Brain microvascular endothelial cell (primary cell): ENCODE results near the gene CNTRL.
"Not testable (repeated sequence)": the region's sequence is repeated elsewhere in the genome, so short reads cannot be mapped to it uniquely, and the experiment has no call there.

ENCODE experiments used
- DNase-seq: peaks from one replicate; pipeline ENCODE4 v3.0.0-alpha.2; 2020
- H3K27ac ChIP-seq: fragments of 250-450 bp; sonication (Bioruptor Pico); 2 replicates; pipeline ENCODE4 v1.5.1; 2020; ENCODE audit warnings: mild to moderate bottlenecking, moderate library complexity
- H3K27me3 ChIP-seq: fragments of 250-450 bp; sonication (Bioruptor Pico); replicated peaks from 2 replicates; pipeline ENCODE4 v1.5.1; 2020; ENCODE audit warnings: mild to moderate bottlenecking
- H3K36me3 ChIP-seq: fragments of 250-450 bp; sonication (Bioruptor Pico); replicated peaks from 2 replicates; pipeline ENCODE4 v1.5.1; 2020; ENCODE audit warnings: mild to moderate bottlenecking
- H3K4me3 ChIP-seq: 2 replicates; pipeline ENCODE4 v1.5.1; 2011; ENCODE audit warnings: low read depth, mild to moderate bottlenecking, control low read depth, low read length, moderate library complexity
- CTCF ChIP-seq: IDR thresholded peaks from 2 replicates; pipeline ENCODE4 v1.5.1; 2011; ENCODE audit warnings: low read depth, mild to moderate bottlenecking, moderate library complexity, low read length, control low read depth, inconsistent platforms; ENCODE audit errors: missing control alignments
- in situ Hi-C: cut with HindIII; loops from 2 replicates; pipeline ENCODE4 v1.10.0; 2017; ENCODE audit warnings: low sequenced_read_pairs, low pct_ligation_motif_present

Gene CNTRL

GRCh38 chr9:121125590-121125989, 50.8 kb downstream of the CNTRL start:
- Histone ChIP-seq H3K27ac (no peak overlapping the region), H3K36me3 (no peaks in the 10 kb centered on the region), H3K27me3 (no peaks in the 10 kb centered on the region), H3K4me3 (no peak overlapping the region)
- no peak for TF ChIP-seq CTCF
- in situ Hi-C loops, result no loop called here
- DNase-seq, result no peak

DNA sequence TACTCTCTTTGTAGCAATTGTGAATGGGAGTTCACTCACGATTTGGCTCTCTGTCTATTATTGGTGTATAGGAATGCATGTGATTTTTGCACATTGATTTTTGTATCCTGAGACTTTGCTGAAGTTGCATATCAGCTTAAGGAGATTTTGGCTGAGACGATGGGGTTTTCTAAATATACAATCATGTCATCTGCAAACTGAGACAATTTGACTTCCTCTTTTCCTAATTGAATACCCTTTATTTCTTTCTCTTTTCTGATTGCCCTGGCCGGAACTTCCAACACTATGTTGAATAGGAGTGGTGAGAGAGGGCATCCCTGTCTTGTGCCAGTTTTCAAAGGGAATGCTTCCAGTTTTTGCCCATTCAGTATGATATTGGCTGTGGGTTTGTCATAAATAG, 54.6 kb downstream of the CNTRL start:
- H3K36me3 ChIP-seq, H3K27ac ChIP-seq, in situ Hi-C loops, DNase-seq, H3K27me3 ChIP-seq, H3K4me3 ChIP-seq: not testable (repeated sequence)

GRCh38 chr9:121133104-121133816, 58.5 kb downstream of the CNTRL start:
- in situ Hi-C loops, result no loop called here
- Histone ChIP-seq H3K4me3 (no peak overlapping the region), H3K27me3 (no peaks in the 10 kb centered on the region), H3K27ac (no peak overlapping the region), H3K36me3 (no peaks in the 10 kb centered on the region)
- no peak for DNase-seq
- TF ChIP-seq CTCF, result no peak

GRCh38 chr9:121135642-121136041, 60.9 kb downstream of the CNTRL start:
- no peak overlapping the region for H3K27ac ChIP-seq
- in situ Hi-C loops, result no loop called here
- no peaks in the 10 kb centered on the region for H3K36me3 ChIP-seq
- DNase-seq, result no peak
- no peak for TF ChIP-seq CTCF
- H3K27me3 ChIP-seq, result no peaks in the 10 kb centered on the region
- H3K4me3 ChIP-seq, result no peak overlapping the region

GRCh38 chr9:121138561-121138960, 63.8 kb downstream of the CNTRL start:
- Histone ChIP-seq H3K27ac (no peak overlapping the region), H3K36me3 (no peaks in the 10 kb centered on the region), H3K27me3 (no peaks in the 10 kb centered on the region), H3K4me3 (no peak overlapping the region)
- DNase-seq, result no peak
- in situ Hi-C loops, result no loop called here
- TF ChIP-seq CTCF, result no peak

DNA sequence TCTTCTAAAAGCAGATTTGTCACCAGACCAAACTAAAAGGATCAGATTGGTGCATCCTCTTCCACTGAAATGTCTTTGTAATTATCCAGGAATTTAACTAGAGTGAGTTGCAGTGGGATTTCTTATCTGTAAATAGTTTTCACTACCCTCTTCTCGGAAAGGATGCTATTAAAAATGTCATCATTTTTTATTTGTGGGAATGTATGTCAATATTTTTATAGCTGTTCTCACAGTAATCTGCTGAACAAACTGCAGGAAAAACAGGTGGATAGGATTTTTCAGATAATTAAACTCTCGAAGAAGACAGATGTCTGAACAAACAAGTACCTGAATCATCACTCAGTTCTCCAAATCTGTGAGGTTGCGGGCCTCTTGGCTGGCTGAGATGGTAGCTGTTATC, 64.2 kb downstream of the CNTRL start:
- TF ChIP-seq CTCF, result no peak
- Histone ChIP-seq H3K27ac (no peak overlapping the region), H3K36me3 (no peaks in the 10 kb centered on the region), H3K27me3 (no peaks in the 10 kb centered on the region), H3K4me3 (no peak overlapping the region)
- no peak for DNase-seq
- in situ Hi-C loops, result no loop called here
